PC-3 (cell line): ENCODE results near the gene BHLHA9.

ENCODE experiments used
- EZH2 ChIP-seq: fragments of 300-600 bp; sonication (generic); IDR thresholded peaks from one replicate; pipeline ENCODE4 v1.6.1; 2017; ENCODE audit warnings: antibody characterized with exemption, mild to moderate bottlenecking, low read length; ENCODE audit not compliant: unreplicated experiment
- EZH2phosphoT487 ChIP-seq: fragments of 300-600 bp; sonication (generic); IDR thresholded peaks from 2 replicates; pipeline ENCODE4 v1.6.1; 2018; ENCODE audit warnings: mild to moderate bottlenecking, antibody characterized with exemption, low read length, borderline replicate concordance
- TF ChIP-seq, protein P1 (sequence below): fragments of 300-600 bp; sonication (generic); conservative IDR thresholded peaks from 2 replicates; pipeline ENCODE4 v1.5.1; 2017; ENCODE audit warnings: antibody characterized with exemption, low read depth, mild to moderate bottlenecking, low read length

- TF ChIP-seq, protein P1, sequence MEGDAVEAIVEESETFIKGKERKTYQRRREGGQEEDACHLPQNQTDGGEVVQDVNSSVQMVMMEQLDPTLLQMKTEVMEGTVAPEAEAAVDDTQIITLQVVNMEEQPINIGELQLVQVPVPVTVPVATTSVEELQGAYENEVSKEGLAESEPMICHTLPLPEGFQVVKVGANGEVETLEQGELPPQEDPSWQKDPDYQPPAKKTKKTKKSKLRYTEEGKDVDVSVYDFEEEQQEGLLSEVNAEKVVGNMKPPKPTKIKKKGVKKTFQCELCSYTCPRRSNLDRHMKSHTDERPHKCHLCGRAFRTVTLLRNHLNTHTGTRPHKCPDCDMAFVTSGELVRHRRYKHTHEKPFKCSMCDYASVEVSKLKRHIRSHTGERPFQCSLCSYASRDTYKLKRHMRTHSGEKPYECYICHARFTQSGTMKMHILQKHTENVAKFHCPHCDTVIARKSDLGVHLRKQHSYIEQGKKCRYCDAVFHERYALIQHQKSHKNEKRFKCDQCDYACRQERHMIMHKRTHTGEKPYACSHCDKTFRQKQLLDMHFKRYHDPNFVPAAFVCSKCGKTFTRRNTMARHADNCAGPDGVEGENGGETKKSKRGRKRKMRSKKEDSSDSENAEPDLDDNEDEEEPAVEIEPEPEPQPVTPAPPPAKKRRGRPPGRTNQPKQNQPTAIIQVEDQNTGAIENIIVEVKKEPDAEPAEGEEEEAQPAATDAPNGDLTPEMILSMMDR, result no peak
- TF ChIP-seq EZH2phosphoT487 (no peak), EZH2 (no peak)
Observed at GRCh38 chr17:1229900-1230501, 40.2 kb upstream of the BHLHA9 start.
